Kasumi-1 (cell line): ENCODE results near the gene SERPINB4.

Experiments
- DNase-seq, 2 experiments: peaks; one replicate each; lab custom pipeline; 2025; lab: John Stamatoyannopoulos, UW

The SERPINB4 gene

GRCh38 chr18:63627819-63628218 lies 16.2 kb downstream of the SERPINB4 start:
- no peak for DNase-seq

GRCh38 chr18:63626431-63626830 lies 17.6 kb downstream of the SERPINB4 start:
- no peak for DNase-seq

- DNase-seq = no peak
Observed at GRCh38 chr18:63624863-63625262, 19.2 kb downstream of the SERPINB4 start.

- no peak for DNase-seq
Observed at GRCh38 chr18:63619661-63620060, 24.4 kb downstream of the SERPINB4 start.

- DNase-seq = no peak
Observed at GRCh38 chr18:63617915-63618234, 26.2 kb downstream of the SERPINB4 start.

- no peak for DNase-seq
Observed at GRCh38 chr18:63617049-63617914, 26.8 kb downstream of the SERPINB4 start.

- no peak for DNase-seq
Observed at GRCh38 chr18:63613420-63613819, 30.6 kb downstream of the SERPINB4 start.

GRCh38 chr18:63606526-63606925 lies 37.5 kb downstream of the SERPINB4 start:
- no peak for DNase-seq

- DNase-seq = no peak
Observed at GRCh38 chr18:63604791-63605567, 39.1 kb downstream of the SERPINB4 start.

GRCh38 chr18:63603772-63604171 lies 40.3 kb downstream of the SERPINB4 start:
- no peak for DNase-seq

- no peak for DNase-seq
Observed at GRCh38 chr18:63603355-63603754, 40.7 kb downstream of the SERPINB4 start.

GRCh38 chr18:63596964-63597363 lies 47.1 kb downstream of the SERPINB4 start:
- no peak for DNase-seq

- no peak for DNase-seq
Observed at GRCh38 chr18:63592471-63592870, 51.6 kb downstream of the SERPINB4 start.

GRCh38 chr18:63591725-63592124 lies 52.3 kb downstream of the SERPINB4 start:
- DNase-seq = no peak

- no peak for DNase-seq
Observed at GRCh38 chr18:63590966-63591695, 52.9 kb downstream of the SERPINB4 start.

GRCh38 chr18:63590373-63590772 lies 53.7 kb downstream of the SERPINB4 start:
- DNase-seq = peak; percentile 46 to 63

- DNase-seq = no peak
Observed at GRCh38 chr18:63588909-63589308, 55.1 kb downstream of the SERPINB4 start.
